Dermis microvascular lymphatic vessel endothelial cell (primary cell): Measurements from ENCODE around the gene FSTL4. TPM values are rescaled to one million over a fixed set of nuclear protein-coding genes. Genes with fewer than 3 reads are reported as not detected.

ENCODE experiments used
- DNase-seq, 2 donors: peaks; one replicate each; pipeline versions ENCODE4 v3.0.0 to v3.0.0-alpha.2; 2010; ENCODE audit warnings: low read depth in 2 of 2
- total RNA-seq: library from RNA; depleted of rRNA; stranded (reverse); fragments of >200 nt; gene quantifications from 2 replicates; pipeline ENCODE4 v1.2.1, GENCODE V29; 2014

The FSTL4 gene
- total RNA-seq, 1 donor from 2014 or later: under 0.01 TPM

DNA sequence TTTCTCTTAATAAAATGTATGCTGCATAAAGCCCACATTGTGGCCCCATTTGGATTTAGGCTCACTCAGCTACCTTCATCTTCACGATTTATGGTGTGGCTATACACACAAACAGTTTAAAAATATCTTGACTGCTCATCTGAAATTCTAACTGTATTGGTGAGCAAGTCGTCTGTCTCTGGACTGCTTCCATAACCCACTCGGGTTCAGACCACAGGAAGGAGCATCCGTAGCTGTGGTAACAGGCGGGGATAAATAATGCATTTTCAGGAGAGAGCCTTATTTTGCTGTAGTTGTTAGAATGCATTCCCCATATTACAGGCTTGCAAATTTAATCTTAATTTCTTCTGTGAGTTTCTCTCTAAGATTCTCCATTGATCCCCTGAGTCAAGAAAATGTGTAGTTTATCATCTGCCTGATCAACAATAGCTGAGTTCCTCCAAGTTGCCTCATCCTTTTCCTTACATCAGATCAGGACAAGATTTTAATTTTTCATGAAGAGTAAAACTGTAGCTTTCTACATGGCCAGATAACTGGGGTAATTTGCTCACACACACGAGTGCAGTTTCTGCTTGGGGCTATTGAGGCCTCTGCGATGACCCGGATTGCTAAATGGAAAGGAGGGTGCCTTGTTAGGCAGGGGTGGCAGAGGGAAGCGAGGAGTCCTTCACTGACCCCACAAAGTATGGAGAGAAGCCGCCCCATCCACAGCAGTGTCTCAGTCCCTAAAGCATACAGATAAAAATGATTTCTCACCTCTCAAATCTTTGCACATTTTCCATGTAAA lies 133.9 kb downstream of the FSTL4 start:
- DNase-seq: no peak

- no peak for DNase-seq
Measured at GRCh38 chr5:133475986-133476385, 136.4 kb downstream of the FSTL4 start.

DNA sequence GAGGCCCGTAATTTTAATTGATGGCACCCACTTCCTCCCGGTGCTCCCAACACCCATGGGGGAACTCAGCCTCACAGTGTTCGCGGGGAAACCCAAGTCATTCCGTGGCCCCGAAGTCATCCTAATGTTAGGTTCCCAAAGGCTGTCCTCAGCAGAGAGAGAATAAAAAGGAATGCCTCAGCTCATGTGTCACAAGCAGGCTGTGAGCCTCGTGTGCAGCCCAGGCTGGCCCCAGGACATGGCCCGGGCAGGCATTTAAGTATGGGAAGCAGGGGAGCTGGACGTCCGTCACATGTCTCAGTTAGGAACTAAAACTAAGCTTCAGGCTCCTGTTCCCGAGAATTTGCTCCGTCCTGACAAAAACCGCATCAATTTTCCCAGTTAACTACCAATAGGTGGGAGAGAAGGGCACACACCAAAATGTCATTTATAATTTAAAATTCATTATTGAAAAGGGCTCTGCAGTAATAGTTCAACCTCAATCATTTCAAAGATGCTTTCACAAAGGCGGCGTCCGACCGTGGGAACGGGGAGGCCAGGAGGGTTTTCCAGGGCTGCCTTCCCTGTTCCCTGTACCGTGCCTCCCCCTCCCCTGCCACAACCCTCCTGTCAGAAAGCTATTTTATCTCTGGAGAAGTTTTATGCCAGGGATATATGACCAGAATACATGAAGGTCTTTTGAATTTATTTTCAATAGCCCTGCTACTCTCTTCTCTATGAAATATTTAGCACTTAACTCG lies 137.3 kb downstream of the FSTL4 start:
- DNase-seq: no peak

GRCh38 chr5:133473291-133473690 lies 139.1 kb downstream of the FSTL4 start:
- no peak for DNase-seq

GRCh38 chr5:133472829-133473228 lies 139.5 kb downstream of the FSTL4 start:
- no peak for DNase-seq

- DNase-seq: no peak
Measured at GRCh38 chr5:133471699-133472098, 140.6 kb downstream of the FSTL4 start.

GRCh38 chr5:133470841-133471240 lies 141.5 kb downstream of the FSTL4 start:
- DNase-seq: no peak

- no peak for DNase-seq
Measured at GRCh38 chr5:133469846-133470245, 142.5 kb downstream of the FSTL4 start.

DNA sequence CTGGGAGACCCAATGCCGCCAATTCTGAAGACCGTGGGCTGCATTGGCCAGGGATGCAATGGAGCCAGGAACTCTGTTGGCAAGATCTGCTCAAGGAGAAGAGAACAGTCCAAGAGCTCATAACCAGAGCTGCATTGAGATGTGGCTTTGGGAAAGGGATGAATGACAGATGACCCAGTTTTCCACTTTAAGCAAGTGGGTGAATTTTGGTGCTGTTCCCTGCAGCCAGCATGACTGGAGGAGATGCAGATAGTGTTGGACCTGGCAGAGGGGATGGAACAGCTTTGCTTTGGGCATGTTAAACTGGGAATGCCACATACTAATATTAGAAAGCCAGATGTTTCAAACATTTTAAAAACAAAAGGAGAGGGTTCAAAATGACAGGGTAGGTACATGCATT lies 143.1 kb downstream of the FSTL4 start:
- DNase-seq: no peak

DNA sequence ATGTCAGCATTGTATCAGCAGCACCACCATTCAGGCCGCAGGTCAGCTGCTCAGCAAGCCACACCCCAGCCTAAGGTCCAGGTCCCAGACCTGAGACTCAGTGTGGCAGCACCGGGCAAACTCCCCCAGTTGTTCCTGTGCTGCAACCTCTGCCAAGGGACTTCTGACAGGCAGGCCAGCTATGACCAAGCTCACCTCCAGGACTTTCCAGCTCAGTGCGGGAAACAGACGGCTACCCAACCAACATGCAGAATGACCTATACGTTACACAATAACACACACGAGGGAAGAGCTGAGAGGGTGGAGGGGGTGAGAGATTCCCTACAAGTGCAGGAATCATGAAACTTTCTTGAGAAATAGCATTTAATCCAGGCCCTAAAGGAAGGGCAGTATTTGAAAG lies 143.7 kb downstream of the FSTL4 start:
- no peak for DNase-seq

DNA sequence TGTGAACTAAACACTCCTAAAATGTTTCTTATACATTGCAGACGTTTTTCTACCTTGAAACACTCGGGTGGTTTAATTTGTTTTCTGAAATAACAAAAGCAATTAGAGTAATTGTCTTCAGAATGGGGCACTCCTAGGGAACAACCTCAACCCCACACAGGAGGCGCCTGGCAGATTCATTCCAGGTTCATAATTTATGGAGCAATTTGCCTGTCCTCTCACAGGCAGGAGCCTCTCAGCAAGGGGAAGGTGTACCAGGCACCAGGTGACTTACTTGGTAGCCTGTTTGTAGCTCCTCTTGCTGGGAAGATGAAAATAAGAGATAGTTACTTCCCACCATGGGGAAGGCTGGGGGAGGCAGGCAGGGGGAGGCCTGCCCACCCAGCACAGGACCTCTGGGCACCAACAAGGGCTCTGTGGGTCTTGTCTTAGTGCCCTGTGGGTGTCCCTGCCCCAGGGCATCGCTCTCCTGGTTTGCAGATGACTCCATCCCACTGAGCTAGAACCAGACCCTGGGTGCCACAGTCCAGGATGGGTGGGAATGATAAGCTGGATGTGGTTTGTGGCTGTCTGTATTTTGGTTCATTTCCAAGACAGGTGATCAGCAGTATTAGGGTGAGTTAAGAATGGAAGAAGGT lies 144.4 kb downstream of the FSTL4 start:
- no peak for DNase-seq

- DNase-seq: no peak
Measured at GRCh38 chr5:133467335-133467779, 145.0 kb downstream of the FSTL4 start.

GRCh38 chr5:133466556-133467334 lies 145.6 kb downstream of the FSTL4 start:
- no peak for DNase-seq

DNA sequence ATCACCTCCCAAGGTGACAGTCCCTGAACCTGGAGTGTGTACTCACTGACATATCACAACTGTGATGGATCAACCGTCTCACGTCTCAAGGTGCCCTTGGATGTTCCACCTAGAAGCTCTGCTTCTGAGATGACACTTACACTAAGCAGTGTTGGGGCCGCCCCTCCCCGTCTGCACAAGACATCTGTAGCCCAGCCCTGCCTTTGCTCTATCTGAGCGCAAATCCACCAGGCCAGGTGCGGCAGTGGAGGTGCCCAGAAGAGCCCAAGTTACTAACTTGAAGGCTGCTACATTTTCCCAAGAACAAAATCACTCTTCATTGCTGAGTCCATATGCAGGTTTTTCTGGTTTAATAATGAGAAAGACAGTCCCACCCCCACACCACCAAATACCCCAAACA lies 148.3 kb downstream of the FSTL4 start:
- no peak for DNase-seq

DNA sequence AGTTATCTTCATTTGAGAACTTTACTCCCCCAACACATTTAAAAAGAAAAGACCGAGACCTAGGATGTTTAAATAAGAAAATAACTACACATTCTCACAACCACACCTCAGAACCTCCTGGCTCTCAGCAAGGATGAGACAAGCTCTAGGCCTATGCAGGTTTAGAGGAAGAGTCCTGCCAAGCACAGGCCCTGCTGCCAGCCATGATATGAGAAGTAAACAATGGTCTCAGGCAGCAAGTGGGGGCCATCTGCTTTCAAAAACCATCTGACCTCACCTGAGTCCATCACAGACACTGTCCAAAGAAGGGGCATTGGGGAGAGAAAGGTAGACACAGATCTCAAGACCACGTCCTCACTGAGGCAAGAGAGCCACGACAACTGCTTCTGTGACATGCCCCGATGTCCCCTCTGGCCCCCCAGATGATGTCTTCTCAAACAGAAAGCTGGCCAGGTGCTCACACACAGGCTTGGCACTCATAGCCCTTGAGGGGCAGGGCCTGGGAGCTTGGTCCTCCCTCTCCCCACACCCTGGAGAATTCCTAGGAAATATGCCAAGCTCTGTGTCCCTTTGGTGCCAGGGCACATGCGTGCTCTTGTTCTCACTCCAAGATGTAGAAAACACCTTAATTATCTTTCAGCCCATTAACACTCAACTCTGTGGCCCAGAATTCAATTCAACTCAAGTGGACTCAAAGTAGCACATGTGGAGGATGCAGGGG lies 150.4 kb downstream of the FSTL4 start:
- DNase-seq: no peak

DNA sequence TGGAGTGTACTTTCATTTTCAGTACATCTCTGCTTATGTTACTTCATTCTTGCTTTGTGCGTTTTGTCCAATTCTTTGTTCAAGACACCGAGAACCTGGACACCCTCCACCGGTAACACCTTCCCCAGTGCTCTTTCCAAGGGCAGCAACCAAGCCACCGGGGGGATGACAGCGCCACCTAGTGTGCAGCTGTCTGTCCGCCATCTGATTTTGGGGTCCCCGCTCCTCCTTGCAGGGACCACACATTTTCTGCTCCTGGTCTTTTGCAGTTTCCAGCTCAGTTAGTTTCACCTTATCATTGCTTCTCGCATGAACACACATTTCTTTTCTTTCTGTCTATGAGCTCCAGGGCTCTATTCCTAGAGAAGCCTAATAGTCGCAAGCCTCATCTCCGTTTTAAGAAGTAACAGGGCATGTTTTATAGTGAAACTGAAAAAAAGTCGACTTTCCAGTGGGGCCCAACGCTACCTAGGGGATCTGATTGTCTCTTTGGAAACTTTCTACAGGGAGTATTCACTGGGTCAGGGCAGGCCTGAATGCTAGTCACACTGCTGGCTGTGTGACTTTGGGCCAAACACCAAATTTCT lies 152.1 kb downstream of the FSTL4 start:
- peak in 1 of 2 donors; percentile 11 for DNase-seq

DNA sequence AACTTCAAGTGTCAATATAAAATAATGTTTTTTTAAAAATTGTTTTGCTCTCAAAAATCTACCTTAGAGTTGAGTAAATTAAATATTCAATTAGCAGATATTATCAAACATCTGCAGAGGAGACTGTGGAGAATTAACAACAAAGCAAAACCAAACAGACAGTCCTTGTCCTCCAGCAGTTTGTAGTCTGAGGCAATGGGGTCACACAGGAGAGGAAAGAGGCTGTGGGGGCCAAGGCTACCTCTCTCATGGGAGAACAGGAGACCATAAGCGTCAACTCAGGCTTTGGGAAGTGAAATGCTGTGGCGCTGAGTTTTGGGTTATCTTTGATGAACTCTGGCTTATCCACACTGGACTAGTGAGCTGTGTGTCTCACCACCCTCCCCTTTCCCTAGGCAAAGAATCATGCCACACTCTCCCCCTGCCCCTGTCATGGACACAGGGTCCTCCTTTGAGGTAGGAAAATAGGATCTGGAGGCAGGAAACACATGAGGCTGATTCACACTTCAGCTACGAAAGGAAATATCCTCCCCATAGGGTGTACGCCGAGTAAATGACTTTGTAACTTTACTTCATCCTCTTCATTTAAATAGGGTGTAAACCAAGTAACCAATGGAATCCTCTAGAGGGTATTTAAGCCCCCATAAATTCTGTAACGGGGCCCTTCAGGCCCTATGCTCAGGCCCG lies 152.7 kb downstream of the FSTL4 start:
- DNase-seq: peak in 1 of 2 donors; percentile 75

DNA sequence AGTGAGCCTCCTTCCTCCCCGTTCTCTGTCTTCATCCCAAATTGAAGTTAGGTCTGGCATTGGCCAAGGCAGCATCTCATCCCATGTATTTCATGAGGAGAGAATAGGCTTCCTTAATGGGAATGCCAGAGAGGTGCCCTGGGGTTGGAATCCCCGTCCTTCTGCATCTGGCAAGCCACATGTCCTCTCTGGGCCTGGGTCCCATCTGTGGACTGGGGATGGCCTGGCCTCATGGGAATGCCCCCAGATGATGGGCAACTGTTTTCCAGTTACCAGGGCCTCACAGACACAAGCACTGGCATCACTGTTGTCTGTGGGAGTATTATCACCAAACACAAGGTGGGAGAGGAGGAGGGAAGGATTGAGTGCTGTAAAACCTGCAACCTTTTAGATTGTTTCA lies 153.9 kb downstream of the FSTL4 start:
- DNase-seq: no peak

- DNase-seq: peak in 1 of 2 donors; percentile 34
Measured at GRCh38 chr5:133457439-133458355, 154.6 kb downstream of the FSTL4 start.
